Duodenal mucosa (tissue), 2 donors: ENCODE results near the gene ARHGEF28.

Experiments used
- H3K27ac ChIP-seq: one replicate; pipeline ENCODE4 v1.7.0; 2013; ENCODE audit warnings: low read depth, low read length
- H3K27me3 ChIP-seq, 2 donors: one replicate each; pipeline ENCODE4 v1.7.0; 2013; ENCODE audit warnings: low read length in 2 of 2, control low read depth in 1 of 2; ENCODE audit not compliant: insufficient read depth in 2 of 2, control insufficient read depth in 1 of 2
- H3K36me3 ChIP-seq, 2 donors: one replicate each; pipeline ENCODE4 v1.7.0; 2013; ENCODE audit warnings: low read length in 2 of 2, control low read depth in 1 of 2; ENCODE audit not compliant: insufficient read depth in 2 of 2, control insufficient read depth in 1 of 2
- H3K4me1 ChIP-seq, 2 donors: one replicate each; pipeline ENCODE4 v1.7.0; 2013; ENCODE audit warnings: low read length in 2 of 2, control low read depth in 1 of 2; ENCODE audit not compliant: insufficient read depth in 2 of 2, control insufficient read depth in 1 of 2
- H3K4me3 ChIP-seq, 2 donors: one replicate each; pipeline ENCODE4 v1.7.0; 2013; ENCODE audit warnings: low read length in 2 of 2, low read depth in 1 of 2
- H3K9ac ChIP-seq, 2 donors: one replicate each; pipeline ENCODE4 v1.7.0; 2013; ENCODE audit warnings: low read length in 2 of 2, low read depth in 1 of 2
- H3K9me3 ChIP-seq, 2 donors: one replicate each; pipeline ENCODE4 v1.7.0; 2013; ENCODE audit warnings: low read length in 2 of 2, control low read depth in 1 of 2; ENCODE audit not compliant: control insufficient read depth in 1 of 2

ARHGEF28 gene

GRCh38 chr5:73968729-73969128 is 342.7 kb downstream of the ARHGEF28 start:
- H3K9ac ChIP-seq = no peak overlapping the region
- H3K9me3 ChIP-seq = no peaks in the 10 kb centered on the region
- no peak overlapping the region for H3K4me3 ChIP-seq
- H3K27ac ChIP-seq = no peak overlapping the region
- H3K36me3 ChIP-seq = no peaks in the 10 kb centered on the region
- H3K27me3 ChIP-seq = no peaks in the 10 kb centered on the region
- no peaks in the 10 kb centered on the region for H3K4me1 ChIP-seq

- Histone ChIP-seq H3K36me3 (no peaks in the 10 kb centered on the region), H3K27ac (no peak overlapping the region), H3K27me3 (no peaks in the 10 kb centered on the region), H3K9ac (no peak overlapping the region), H3K4me1 (no peaks in the 10 kb centered on the region), H3K9me3 (no peaks in the 10 kb centered on the region), H3K4me3 (no peak overlapping the region)
Measured at GRCh38 chr5:73969195-73970036, 343.4 kb downstream of the ARHGEF28 start.

GRCh38 chr5:73971326-73971725 is 345.3 kb downstream of the ARHGEF28 start:
- H3K27ac ChIP-seq = no peak overlapping the region
- no peaks in the 10 kb centered on the region for H3K4me1 ChIP-seq
- H3K36me3 ChIP-seq = no peaks in the 10 kb centered on the region
- H3K9ac ChIP-seq = no peak overlapping the region
- H3K4me3 ChIP-seq = no peak overlapping the region
- no peaks in the 10 kb centered on the region for H3K9me3 ChIP-seq
- no peaks in the 10 kb centered on the region for H3K27me3 ChIP-seq

GRCh38 chr5:73973135-73973534 is 347.1 kb downstream of the ARHGEF28 start:
- H3K9ac ChIP-seq = no peak overlapping the region
- no peaks in the 10 kb centered on the region for H3K36me3 ChIP-seq
- no peak overlapping the region for H3K4me3 ChIP-seq
- H3K27ac ChIP-seq = no peak overlapping the region
- H3K27me3 ChIP-seq = no peaks in the 10 kb centered on the region
- no peaks in the 10 kb centered on the region for H3K9me3 ChIP-seq
- no peaks in the 10 kb centered on the region for H3K4me1 ChIP-seq

- H3K9ac ChIP-seq = no peak overlapping the region
- H3K4me3 ChIP-seq = no peak overlapping the region
- H3K4me1 ChIP-seq = no peaks in the 10 kb centered on the region
- no peaks in the 10 kb centered on the region for H3K36me3 ChIP-seq
- H3K27me3 ChIP-seq = no peaks in the 10 kb centered on the region
- no peaks in the 10 kb centered on the region for H3K9me3 ChIP-seq
- H3K27ac ChIP-seq = no peak overlapping the region
Measured at GRCh38 chr5:73974871-73975360, 348.9 kb downstream of the ARHGEF28 start.

GRCh38 chr5:73975845-73976244 is 349.8 kb downstream of the ARHGEF28 start:
- Histone ChIP-seq H3K27ac (no peak overlapping the region), H3K27me3 (no peaks in the 10 kb centered on the region), H3K4me1 (no peaks in the 10 kb centered on the region), H3K4me3 (no peak overlapping the region), H3K9ac (no peak overlapping the region), H3K9me3 (no peaks in the 10 kb centered on the region), H3K36me3 (no peaks in the 10 kb centered on the region)

GRCh38 chr5:73977146-73977545 is 351.1 kb downstream of the ARHGEF28 start:
- Histone ChIP-seq H3K27me3 (no peaks in the 10 kb centered on the region), H3K36me3 (no peaks in the 10 kb centered on the region), H3K9ac (no peak overlapping the region), H3K4me1 (no peaks in the 10 kb centered on the region), H3K9me3 (no peaks in the 10 kb centered on the region), H3K4me3 (no peak overlapping the region), H3K27ac (no peak overlapping the region)

- Histone ChIP-seq H3K4me3 (no peak overlapping the region), H3K27ac (no peak overlapping the region), H3K4me1 (no peaks in the 10 kb centered on the region), H3K36me3 (no peaks in the 10 kb centered on the region), H3K9me3 (no peaks in the 10 kb centered on the region), H3K9ac (no peak overlapping the region), H3K27me3 (no peaks in the 10 kb centered on the region)
Measured at GRCh38 chr5:73979321-73979720, 353.3 kb downstream of the ARHGEF28 start.

- H3K9ac ChIP-seq = no peak overlapping the region
- H3K4me1 ChIP-seq = no peaks in the 10 kb centered on the region
- no peaks in the 10 kb centered on the region for H3K27me3 ChIP-seq
- H3K36me3 ChIP-seq = no peaks in the 10 kb centered on the region
- no peaks in the 10 kb centered on the region for H3K9me3 ChIP-seq
- H3K27ac ChIP-seq = no peak overlapping the region
- no peak overlapping the region for H3K4me3 ChIP-seq
Measured at GRCh38 chr5:73981704-73982103, 355.7 kb downstream of the ARHGEF28 start.

- Histone ChIP-seq H3K27me3 (no peaks in the 10 kb centered on the region), H3K27ac (no peak overlapping the region), H3K36me3 (no peaks in the 10 kb centered on the region), H3K4me1 (no peaks in the 10 kb centered on the region), H3K9ac (no peak overlapping the region), H3K9me3 (no peaks in the 10 kb centered on the region), H3K4me3 (no peak overlapping the region)
Measured at GRCh38 chr5:73983644-73984043, 357.6 kb downstream of the ARHGEF28 start.
